ENCODE data around the gene DLG5.

The DLG5 gene

DNA sequence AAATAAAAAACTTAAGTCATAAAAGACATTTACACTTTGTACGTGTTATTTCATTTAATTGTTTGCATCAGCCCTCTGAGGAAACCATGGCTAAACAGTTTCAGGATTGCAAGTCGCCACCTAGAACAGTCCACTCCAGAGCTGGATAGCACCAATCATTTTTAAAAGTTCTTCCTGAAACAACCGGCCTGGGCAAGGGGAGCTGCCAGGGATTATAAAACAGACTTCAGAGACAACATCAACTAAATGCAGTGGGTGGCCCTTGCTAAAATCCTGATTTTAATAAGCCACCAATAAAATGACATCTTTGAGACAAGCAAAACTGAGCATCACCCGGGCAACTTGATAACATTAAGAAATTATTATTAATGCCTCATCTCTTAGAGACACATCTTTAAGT lies 13.5 kb downstream of the DLG5 start:
- DNase-seq (ENCODE audit: low read depth, low spot score), result no peak

DNA sequence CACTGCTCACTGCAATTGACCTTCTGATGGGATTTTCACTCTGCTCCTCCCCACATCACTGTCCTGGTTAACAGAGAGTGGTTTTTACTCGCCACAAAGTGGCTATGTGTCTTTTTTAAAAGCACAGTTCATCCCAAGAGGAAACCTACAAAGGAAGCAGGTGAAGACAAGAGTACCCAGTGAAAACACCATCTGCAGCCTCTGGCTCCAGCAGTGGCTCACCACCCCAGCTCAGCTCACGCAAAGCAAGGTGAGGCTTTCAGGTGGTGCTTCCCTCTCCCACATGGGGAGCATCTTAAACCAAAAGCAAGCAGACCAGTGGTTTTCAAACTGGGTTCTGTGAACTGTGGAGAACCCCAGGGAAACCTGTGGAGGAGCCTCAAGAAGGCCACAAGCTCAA lies 14.0 kb downstream of the DLG5 start:
- no peak for DNase-seq (ENCODE audit: low read depth, low spot score)

DNA sequence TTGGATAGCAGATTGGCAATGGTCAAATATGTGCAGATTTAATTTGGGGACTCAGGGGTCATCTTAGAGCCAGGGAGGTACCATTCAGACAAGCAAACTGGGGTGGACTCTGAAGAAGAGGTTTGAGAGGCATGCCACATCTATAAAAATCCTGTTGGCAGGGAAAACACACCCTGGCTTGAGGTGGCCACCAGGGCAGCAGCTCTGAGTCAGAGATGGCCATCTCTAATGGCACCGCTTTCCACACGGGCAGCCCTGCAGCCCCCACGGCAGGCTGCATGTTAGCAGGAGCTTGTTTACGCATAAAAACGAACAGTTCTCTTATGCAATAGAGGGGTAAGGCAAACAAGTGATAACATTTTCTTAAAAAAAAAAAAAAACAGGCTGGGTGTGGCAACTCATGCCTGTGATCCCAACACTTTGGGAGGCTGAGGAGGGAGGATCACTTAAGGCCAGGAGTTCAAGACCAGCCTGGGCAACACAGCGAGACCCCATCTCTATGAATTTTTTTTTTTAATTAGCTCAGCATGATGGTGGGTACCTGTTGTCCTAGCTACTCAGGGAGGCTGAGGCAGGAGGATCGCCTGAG lies 14.9 kb downstream of the DLG5 start:
- DNase-seq (ENCODE audit: low read depth, low spot score), result no peak

DNA sequence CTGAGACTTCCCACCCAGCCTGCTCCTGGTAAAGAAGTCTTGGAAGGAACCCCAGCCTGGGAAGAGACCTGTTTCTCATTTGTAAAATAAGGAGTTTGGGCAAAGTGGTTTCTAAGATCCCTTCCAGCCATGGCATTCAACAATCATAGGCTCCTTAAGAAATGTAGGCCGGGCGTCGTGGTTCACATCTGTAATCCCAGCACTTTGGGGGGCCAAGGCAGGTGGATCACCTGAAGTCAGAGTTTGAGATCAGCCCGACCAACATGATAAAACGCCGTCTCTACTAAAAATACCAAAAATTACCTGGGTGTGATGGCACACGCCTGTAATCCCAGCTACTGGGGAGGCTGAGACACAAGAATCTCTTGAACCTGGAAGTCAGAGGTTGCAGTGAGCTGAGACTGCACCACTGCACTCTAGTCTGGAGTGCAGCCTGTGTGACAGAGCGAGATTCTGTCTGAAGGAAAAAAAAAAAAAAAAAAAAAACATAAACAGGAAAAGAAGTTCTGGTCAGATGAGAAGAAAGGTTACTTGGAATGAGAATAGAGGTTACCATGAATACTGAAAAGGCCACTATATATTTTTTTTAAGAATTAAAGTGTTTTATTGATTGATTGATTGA lies 15.9 kb downstream of the DLG5 start:
- DNase-seq (ENCODE audit: low read depth, low spot score), result no peak

DNA sequence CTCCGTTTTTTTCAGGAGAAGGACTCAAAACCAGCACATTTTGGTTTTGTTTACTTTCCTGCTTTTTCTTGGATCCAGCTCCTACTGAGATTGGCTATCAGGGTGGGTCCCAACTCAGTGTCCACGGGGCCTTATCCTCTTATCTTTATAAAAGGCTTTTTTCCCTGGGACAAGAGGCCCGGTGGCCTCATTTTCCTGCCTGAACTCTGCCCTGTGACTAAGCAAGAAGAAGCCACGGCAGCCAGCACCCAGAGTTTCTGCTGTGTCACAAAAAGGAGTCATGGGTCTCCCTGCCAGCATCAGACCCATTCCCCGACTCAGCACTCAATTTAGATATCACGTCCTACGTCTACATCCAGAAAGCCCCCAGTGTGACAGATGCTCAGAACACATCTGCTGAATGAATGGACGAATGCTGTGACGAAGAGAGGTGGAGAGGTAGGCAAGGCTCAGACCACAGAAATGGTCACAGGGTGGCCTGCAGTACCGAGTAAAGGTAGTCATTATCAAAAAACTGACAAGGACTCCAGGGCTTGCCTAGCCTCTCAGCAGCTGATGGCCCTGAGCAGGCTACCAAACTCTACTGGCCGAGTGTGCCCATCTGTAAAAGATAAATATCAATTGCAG lies 16.7 kb downstream of the DLG5 start:
- DNase-seq (ENCODE audit: low read depth, low spot score), result no peak

DNA sequence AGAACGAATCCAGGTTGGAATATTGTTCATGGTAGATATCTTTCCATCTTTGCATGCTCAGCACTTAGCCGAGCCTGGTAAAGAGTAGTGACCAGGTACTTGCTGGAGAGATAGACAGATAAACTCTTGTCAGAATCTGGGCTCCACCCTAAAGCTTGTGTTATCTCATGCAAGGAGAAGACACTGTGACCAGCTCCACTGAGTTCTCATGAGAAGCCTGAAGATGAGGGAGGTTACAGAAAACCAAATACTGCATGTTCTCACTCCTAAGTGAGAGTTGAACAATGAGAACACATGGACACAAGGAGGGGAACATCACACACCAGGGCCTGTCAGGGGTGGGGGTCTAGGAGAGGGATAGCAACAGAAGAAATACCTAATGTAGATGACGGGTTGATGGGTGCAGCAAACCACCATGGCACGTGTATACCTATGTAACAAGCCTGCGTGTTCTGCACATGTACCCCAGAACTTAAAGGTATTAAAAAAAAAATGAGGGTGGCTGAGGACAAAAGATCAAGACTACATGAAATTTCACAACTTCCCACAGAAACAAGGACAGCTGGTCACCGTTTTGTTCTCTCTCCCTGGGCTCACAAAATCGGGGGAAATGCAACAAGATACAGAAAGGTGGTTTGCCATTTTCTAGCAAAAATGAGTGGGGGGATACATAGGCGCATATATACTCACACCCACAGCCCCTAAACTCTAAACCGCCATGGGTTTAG lies 17.4 kb downstream of the DLG5 start:
- no peak for DNase-seq (ENCODE audit: low read depth, low spot score)

DNA sequence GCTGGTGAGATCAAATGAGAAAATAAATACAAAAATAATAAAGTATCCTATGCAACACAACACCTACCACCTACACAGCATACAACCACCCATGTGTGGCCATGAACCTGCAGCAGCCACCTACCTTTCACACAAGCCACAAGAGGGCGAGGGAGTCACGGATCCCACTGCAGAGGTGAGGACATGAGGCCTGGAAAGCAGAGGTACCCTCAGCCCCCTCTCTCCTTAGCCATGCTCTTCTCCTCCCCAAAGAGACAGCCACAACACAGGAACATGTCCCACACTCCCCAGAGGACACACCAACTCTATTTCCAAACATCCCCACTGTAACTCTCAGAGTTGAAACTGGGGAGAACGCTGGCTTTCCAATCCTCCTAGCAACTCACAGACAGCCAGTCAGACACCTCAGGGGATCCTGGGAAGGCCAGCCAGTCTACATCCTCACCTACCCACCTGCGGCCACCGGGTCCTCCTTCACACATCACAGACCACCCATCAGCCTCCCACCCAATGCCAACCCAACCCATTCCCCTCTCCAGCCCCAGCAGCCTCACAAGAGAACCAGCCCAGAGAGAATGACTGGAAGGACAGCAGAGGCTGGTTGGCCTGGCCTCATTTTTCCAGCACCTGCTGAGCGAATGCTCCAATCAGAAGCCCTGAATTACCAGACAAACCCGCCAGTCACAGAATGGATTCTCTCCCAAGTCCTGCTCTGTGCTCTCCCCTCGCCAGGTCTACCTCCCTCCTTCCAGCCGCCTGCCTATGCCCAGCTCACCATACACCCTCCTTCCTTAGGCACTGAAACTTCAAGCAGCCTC lies 18.4 kb downstream of the DLG5 start:
- no peak for DNase-seq (ENCODE audit: low read depth, low spot score)

DNA sequence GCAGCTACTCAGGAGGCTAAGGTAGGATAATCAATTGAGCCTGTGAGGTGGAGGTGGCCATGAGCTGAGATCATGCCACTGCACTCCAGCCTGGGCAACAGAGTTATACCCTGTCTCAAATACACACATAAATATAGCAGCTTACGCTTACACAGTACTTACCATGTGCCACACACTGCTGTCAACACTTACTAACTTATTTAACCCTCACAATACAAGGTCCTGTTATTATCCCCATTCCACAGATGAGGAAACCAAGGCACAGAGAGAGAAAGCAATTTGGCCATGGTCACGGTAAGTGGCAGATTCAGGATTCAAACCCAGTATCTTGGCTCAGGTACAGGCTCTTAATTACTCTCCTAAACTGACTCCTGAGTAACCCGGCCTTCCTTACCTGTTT lies 19.1 kb downstream of the DLG5 start:
- DNase-seq (ENCODE audit: low read depth, low spot score), result no peak

DNA sequence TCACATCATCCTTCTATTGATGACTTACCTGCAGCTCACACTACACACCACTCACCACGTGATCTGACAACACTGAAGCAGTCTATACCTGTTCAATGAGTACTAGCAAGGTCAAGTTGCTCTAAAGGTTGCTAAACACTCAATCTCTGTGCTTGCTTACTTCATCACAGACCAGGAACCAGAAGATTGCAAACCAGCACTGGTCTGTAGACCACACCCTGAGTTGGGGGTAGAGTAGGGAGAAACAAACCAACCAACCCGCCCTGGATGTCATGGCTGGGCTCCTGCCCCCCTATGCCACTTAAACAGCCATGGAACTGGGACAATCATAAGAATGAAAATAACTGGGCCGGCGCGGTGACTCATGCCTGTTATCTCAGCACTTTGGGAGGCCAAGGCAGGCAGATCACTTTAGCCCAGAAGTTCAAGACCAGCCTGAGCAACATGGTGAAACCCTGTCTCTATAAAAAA lies 19.6 kb downstream of the DLG5 start:
- no peak for DNase-seq (ENCODE audit: low read depth, low spot score)

DNA sequence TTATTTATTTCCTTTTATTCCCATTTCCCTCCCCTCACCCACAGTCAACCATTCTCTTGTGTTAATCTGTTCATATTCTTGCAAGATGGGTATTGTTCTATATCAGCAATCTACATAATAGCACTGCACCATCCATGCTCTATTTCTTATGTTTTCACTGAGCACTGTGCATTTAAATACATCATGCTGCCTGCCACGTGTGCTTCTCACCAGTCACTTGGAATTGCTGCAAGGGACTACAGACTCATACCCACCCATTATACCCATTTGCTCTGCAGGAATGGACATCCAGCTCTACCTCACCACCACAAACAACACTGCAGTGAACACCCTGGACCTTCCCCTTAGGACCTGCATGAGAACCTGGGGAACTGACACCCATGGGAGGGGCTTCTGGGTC lies 20.8 kb downstream of the DLG5 start:
- no peak for DNase-seq (ENCODE audit: low read depth, low spot score)

DNA sequence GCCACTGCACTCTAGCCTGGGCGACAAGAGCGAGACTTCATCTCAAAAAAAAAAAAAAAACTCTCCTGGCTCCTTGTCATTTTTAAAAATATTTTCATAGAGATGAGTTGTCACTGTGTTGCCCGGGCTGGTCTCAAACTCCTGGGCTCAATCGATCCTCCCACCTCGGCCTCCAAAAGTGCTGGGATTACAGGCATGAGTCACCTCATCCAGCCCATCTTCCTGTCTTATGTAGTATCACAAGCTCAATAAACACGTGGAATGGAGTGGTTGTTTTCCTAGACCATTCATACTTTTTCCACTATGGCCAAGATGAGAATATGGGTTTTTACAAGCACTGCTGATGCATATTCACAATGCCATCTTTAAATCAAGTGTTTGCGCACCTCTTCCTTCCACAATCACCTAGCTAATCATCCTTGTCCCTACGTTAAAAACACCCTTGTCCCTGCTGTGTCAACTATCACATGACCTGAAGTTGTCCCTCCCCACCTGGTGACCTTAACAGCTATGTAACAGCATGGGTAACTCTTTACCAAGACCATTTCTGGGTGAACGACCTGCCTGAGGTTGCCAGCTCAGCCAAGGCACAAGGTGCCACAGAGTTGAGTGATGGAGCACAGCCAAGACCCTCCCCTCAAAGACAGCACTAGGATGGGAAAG lies 21.3 kb downstream of the DLG5 start:
- DNase-seq (ENCODE audit: low read depth, low spot score), result no peak

DNA sequence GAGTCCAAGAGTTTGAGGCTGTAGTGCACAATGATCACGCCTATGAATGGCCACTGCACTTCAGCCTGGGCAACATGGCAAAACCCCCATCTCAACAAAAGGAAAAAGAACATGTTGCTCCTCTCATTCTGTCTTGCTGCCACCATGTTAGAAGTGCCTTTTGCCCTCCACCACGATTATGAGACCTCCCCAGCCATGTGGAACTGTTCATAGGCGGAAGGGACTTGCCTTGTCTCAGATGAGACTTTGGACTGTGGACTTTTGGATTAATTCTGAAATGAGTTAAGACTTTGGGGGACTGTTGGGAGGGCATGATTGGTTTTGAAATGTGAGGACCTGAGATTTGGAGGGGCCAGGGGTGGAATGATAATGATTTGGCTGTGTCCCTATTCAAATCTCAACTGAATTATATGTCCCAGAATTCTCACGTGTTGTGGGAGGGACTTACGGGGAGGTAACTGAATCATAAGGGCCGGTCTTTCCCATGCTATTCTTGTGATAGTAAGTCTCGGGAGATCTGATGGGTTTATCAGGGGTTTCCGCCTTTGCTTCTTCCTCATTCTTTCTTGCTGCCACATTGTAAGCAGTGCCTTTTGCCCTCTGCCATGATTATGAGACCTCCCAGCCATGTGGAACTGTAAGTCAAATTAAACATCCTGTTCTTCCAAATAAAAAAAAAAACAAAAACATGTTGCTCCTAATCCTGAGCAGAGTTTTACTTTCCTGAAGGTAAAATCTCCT lies 22.3 kb downstream of the DLG5 start:
- DNase-seq (ENCODE audit: low read depth, low spot score), result no peak

DNA sequence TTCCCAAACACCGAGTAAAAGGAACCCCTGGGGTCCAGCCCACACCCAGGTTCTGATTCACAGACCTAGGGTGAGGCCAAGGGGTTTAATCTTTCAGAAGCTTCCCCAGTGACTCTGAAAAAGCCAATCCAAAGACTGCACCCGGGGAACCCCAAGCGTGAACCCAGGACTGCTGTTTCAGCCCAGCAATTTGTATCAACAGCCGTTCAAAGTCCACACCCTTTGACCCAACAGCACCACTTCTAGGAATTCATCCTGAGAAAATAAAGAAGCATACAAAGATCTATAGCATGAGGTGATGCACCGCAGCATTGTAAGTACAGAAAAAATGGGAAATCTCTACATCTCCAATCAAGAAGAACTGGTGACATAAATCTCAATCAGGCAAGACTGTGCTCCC lies 24.4 kb downstream of the DLG5 start:
- DNase-seq (ENCODE audit: low read depth, low spot score), result no peak

DNA sequence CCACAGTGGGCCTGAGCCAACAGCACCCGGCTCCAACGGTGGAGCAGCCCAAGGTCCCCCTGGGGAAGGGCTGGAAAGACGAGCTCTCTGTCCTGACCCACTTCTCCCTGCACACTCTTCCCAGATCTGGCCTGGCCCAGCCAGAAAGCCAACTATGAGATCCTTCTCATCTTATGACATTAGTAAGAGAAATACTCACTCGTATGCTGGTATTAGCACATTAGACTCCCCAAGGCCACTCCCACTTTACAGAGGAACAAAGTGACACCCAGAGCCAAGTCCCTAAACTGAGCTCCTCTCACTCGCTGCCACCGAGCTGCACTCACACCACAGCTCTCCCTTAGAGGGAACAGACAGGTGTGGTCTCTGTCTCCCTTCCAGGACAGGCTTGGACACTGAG lies 24.8 kb downstream of the DLG5 start:
- no peak for DNase-seq (ENCODE audit: low read depth, low spot score)

DNA sequence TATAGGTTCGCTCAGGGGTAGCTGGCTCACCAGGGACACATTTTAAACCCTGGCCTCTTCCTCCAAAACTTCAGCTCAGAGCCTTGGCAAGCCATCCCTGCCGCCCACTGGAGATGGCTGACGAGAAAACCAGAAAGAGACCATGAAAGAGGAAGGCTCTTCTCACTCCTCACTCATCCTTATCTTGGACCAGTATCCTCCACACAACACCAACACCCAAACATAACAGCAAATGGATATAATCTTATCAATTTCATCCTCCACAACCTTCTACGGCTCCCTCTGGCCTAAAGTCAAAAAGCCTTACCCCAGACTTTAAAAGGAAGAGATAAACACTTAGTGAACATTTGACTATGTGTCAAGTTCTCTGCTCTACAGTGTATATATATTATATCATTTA lies 26.9 kb downstream of the DLG5 start:
- no peak for DNase-seq (ENCODE audit: low read depth, low spot score)

DNA sequence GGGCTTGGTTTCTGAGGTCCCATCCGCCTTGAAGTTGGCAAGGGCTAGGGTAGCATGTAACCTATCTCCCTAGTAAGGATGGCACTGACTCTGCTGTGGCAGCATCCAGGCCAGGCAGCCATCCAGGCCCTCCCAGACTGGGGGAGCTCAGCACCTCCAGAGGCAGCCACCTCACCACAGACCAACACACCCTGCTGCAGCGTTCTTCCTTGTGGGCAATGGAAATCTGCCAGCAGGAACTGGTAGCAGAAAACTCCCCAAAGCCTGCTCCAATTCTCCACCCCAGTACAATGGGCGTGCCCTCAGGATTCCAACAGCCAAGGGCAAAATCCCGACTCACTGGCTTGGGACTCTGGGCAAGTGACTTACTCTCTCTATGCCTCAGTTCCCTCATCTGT lies 27.5 kb downstream of the DLG5 start:
- no peak for DNase-seq (ENCODE audit: low read depth, low spot score)

DNA sequence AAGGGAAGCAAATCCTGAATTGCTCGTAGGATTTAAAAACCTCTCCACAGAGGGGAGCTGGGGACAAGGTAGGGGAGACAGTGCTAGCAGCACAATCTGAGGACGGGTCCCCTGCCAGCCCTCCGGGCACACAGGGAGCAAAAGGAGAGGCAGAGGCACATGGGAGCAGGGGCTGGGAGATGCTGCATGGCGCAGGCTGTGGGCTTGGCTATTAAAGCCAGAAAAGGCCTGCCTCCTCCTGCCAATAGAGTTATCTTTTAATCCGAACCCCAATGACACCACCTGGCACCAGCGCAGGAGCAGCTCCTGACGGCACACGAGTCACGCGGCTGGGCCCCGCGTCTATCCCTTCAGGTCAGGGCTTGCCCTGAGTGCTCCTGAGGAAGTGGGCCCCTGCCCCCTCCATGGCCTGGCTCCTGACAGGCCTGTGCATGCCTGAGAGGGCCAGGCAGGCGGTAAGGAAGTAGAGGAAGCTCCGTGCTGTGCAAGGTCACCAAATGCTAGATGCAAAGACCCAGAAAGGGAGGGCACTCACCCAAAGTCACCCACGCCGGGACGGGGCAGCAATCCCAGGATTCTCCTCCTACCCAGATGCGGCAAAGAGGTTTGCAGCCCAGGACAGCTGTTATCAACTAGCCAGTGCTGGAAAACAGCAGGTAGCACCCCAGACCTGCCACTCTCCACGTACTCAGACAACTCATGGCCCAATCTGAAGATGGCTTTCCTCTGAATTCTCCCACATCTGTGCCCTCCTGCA lies 28.1 kb downstream of the DLG5 start:
- DNase-seq (ENCODE audit: low read depth, low spot score), result no peak

DNA sequence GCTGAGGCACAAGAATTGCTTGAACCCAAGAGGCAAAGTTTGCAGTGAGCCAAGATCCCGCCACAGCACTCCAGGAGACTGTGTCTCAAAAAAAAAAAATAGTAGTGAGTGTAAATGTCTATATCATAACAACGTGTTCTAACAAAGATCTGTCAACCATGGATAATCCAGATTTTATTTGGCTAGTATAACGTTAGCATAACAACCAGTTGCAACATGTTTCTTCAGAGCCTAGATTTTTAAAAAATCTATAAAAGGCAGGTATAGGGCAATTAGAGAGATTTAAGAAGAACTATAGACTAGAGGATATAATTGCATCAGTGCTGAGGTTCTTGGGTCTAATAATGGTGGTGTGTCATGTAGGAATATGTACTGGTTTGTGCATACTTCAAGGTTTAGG lies 30.5 kb downstream of the DLG5 start:
- DNase-seq (ENCODE audit: low read depth, low spot score), result no peak

DNA sequence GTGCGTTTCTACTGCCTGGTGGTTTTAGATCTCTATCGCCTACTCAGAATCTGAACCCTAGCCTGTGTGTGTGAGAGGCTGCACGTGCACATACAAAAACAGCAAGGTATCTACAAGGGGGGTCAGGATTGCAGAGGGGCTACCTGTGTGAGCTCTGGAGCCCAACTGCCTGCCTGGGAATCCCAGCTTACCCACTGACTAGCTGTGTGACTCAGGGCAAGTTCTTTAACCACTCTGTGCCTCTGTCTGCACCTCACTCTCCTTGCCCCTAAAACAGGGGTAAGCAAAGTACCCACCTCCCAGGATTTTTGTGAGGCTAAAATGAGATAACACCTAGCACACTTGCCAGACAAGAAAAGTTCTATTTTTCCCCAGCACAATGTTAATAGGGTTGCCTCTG lies 32.5 kb downstream of the DLG5 start:
- no peak for DNase-seq (ENCODE audit: low read depth, low spot score)

DNA sequence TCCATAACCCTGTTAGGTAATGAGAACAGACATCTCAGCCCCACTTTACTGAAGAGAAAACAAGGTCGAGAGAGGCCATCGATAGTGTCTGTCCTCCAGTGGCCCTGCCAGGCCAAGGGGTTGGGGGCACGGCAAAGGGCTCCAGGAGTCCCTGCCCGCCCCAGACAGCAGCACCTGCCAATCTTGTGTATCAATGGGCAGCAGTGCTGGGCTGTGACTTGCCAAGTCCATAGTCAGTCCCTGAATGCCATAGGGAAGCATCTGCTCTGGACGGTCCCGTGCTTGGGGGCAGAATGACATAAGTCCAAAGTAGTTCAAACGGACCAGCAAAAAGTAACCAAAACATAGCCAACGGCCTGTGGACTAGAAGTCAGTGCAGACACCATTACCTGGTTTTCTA lies 33.2 kb downstream of the DLG5 start:
- DNase-seq (ENCODE audit: low read depth, low spot score), result no peak

Data from activated CD4-positive, CD25-positive, alpha-beta regulatory T cell treated with anti-CD3 and anti-CD28 coated beads, Interleukin-2, amount 50 U/mL, for 16 hours (primary cell).